K562 (cell line): ENCODE results near the gene CLCN6. TPM values are rescaled to one million over a fixed set of nuclear protein-coding genes. Genes with fewer than 3 reads are reported as not detected.
A peak's percentile ranks its signal among the peaks of the same experiment; 100 is the strongest.

ENCODE experiments used
- ATF7 ChIP-seq: fragments of 450-650 bp; IDR thresholded peaks from 2 replicates; pipeline ENCODE4 v1.7.1; 2014; ENCODE audit warnings: mild to moderate bottlenecking, moderate library complexity
- HNRNPK ChIP-seq: fragments of 200-400 bp; formaldehyde crosslinking; IDR thresholded peaks from one replicate; pipeline ENCODE4 v1.6.1; 2018; ENCODE audit warnings: mild to moderate bottlenecking, low read depth, low read length; ENCODE audit not compliant: poor library complexity, severe bottlenecking
- REST ChIP-seq, 2 experiments: fragments of 450-650 bp; formaldehyde crosslinking in 1 of 2; IDR thresholded peaks; 2 replicates each; pipeline versions ENCODE4 v1.4.0 to v1.6.1; 2014 to 2020; ENCODE audit warnings: mild to moderate bottlenecking in 2 of 2, borderline replicate concordance in 1 of 2, low read depth in 1 of 2
- ZC3H8 ChIP-seq: fragments of 450-650 bp; IDR thresholded peaks from 2 replicates; pipeline ENCODE4 v1.6.1; 2017
- ZNF431 ChIP-seq: sonication (generic); formaldehyde crosslinking; IDR thresholded peaks from 2 replicates; pipeline ENCODE4 v1.8.0; 2022; ENCODE audit warnings: mild to moderate bottlenecking, missing genetic modification reagents
- polyA plus RNA-seq, 8 experiments: library from polyadenylated mRNA; depleted of rRNA in 4 of 8; stranded (reverse) in 5 of 8; unstranded in 3 of 8; fragments of >200 nt; fragmentation: Nextera tagmentation in 2 of 8; fragmentation: Illumina TruSeq in 1 of 8; extraction: Ambion mirVana in 2 of 8; extraction: Trizol in 1 of 8; gene quantifications; 2 replicates each; pipeline versions ENCODE4 v1.2.1 to v1.2.3, GENCODE V29; 2011 to 2014; ENCODE audit warnings: inconsistent platforms in 1 of 8, missing spikeins in 1 of 8
- total RNA-seq, 7 experiments: library from RNA; depleted of rRNA in 6 of 7; stranded (reverse); fragments of >200 nt in 6 of 7; fragmentation: Illumina TruSeq in 2 of 7; extraction: Trizol in 2 of 7; gene quantifications; 2 replicates each; pipeline versions ENCODE4 v1.2.1 to v1.2.3, GENCODE V29; 2011 to 2021; ENCODE audit warnings: low replicate concordance in 1 of 7
- TF ChIP-seq, protein P1 (sequence below): sonication (generic); formaldehyde crosslinking; IDR thresholded peaks from 2 replicates; pipeline ENCODE4 v1.9.0; 2022; ENCODE audit warnings: mild to moderate bottlenecking, missing genetic modification reagents

The CLCN6 gene
- total and polyA plus RNA-seq, 9 of the 15 experiments (the other 6 are each of a cell fraction or from before 2014, with no cell fraction given) = 2.0 to 21.8 (median 13.6) TPM

- TF ChIP-seq REST (IDR thresholded peaks at IDR 0.05; ENCODE audit: borderline replicate concordance) (peak; percentile 17; the same call in 1 of the 2 replicates), REST (CRISPR knock-in tag; IDR thresholded peaks at IDR 0.05; ENCODE audit: low read depth) (no peak), ZC3H8 (no peak), ATF7 (no peak), HNRNPK (no peak), ZNF431 (0 out of 2 replicates have a peak, but pooled peaks have one; percentile 43)
- TF ChIP-seq, protein P1, sequence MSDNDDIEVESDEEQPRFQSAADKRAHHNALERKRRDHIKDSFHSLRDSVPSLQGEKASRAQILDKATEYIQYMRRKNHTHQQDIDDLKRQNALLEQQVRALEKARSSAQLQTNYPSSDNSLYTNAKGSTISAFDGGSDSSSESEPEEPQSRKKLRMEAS = peak; percentile 93
Measured at GRCh38 chr1:11761988-11762406, 44.0 kb upstream of the CLCN6 start, which contains the start of gene C1orf167 (continued).
